Measurements from ENCODE around the gene TUBA3E. TPM values are rescaled to one million over a fixed set of nuclear protein-coding genes. Genes with fewer than 3 reads are reported as not detected.

Gene TUBA3E
- total and polyA plus RNA-seq, 9 of the 15 experiments (the other 6 are each of a cell fraction or from before 2014, with no cell fraction given), result 0.09 to 0.30 (median 0.13) TPM; not detected in 3

- H3K4me3 ChIP-seq, result peak overlapping the region; percentile 100
- H3K9me3 ChIP-seq (replicated peaks; ENCODE audit: control insufficient read depth, insufficient read depth, low read depth, low read length), result no peaks in the 10 kb centered on the region
- H3K27ac ChIP-seq (ENCODE audit: extremely low read depth, low read depth, low read length), result peak overlapping the region; percentile 75; the same call in 1 of the 3 replicates
- peaks cover 59% of the 10 kb centered on the region for H3K79me2 ChIP-seq (ENCODE audit: control insufficient read depth, insufficient read depth, low read length)
- H3K27me3 ChIP-seq (ENCODE audit: control insufficient read depth in 2 of 2, insufficient read depth in 2 of 2, low read length in 2 of 2), result no peaks in the 10 kb centered on the region
- no peaks in the 10 kb centered on the region for H3K9me1 ChIP-seq (ENCODE audit: control insufficient read depth, insufficient read depth, low read length)
- H3K36me3 ChIP-seq (ENCODE audit: control insufficient read depth, insufficient read depth, low read length), result peaks cover 30% of the 10 kb centered on the region; the same call in 2 of the 3 replicates
- WGBS (ENCODE audit: insufficient coverage, low coverage, missing lambda C conversion rate), result 63% methylated on average over 18 of the region's 26 CpGs
- H3K9ac ChIP-seq (ENCODE audit: insufficient read depth in 1 of 2, low read depth in 2 of 2, low read length in 2 of 2), result peak overlapping the region; percentile 84 to 98
- intact Hi-C loops (cut with micrococcal nuclease) (loop anchor here (5.0 to 10.0 kb wide), 2 partner anchors 159 to 1301 kb away; partner anchors contain the start of gene IMP4), in situ Hi-C loops (cut with MboI) (loop anchor here (5.0 kb wide), 1 partner anchor 154 kb away; no protein-coding TSS in a partner anchor)
- ChIA-PET CTCF (ENCODE audit: low intra/inter-chr PET ratio) (no interaction called here), POLR2A (no interaction called here)
- no peak overlapping the region for H2AFZ ChIP-seq (ENCODE audit: low read depth, low read length)
- peak overlapping the region; percentile 86 for H3K4me2 ChIP-seq (ENCODE audit: insufficient read depth, low read length)
- BruUV-seq (replicated peaks), result TSS peak; percentile 45
- FAIRE-seq, result no peak
- peaks cover 7 to 45% of the 10 kb centered on the region in 2 experiments; a peak in 4 of 5 replicates for H3K4me1 ChIP-seq (replicated peaks in 1 of 2; ENCODE audit: control insufficient read depth in 2 of 2, insufficient read depth in 2 of 2, low read length in 2 of 2)
- ATAC-seq, result no peak
- H4K20me1 ChIP-seq (replicated peaks; ENCODE audit: control insufficient read depth, insufficient read depth, low read length), result no peaks in the 10 kb centered on the region; the same call in 1 of the 2 replicates
- peak in 1 of 4 experiments; percentile 44 for DNase-seq (ENCODE audit: extremely low read depth in 1 of 4, low spot score in 3 of 4)
- TF ChIP-seq MXD1 (CRISPR knock-in tag; IDR thresholded peaks at IDR 0.05; ENCODE audit: borderline replicate concordance, poor library complexity, severe bottlenecking), result no peak
- TF ChIP-seq POLR2G (IDR thresholded peaks at IDR 0.05; ENCODE audit: low read depth, low read length), result 0 out of 2 replicates have a peak, but pooled peaks have one; percentile 4
- TF ChIP-seq ZNF239 (CRISPR knock-in tag; IDR thresholded peaks at IDR 0.05), result no peak
- peak; percentile 85 for TF ChIP-seq RFX1 (IDR thresholded peaks at IDR 0.05)
- no peak for TF ChIP-seq BHLHE40 (IDR thresholded peaks at IDR 0.05; ENCODE audit: low read length)
- no peak for TF ChIP-seq CREBBP (IDR thresholded peaks at IDR 0.05; ENCODE audit: low read depth, low read length)
- TF ChIP-seq ARID4B (CRISPR knock-in tag; IDR thresholded peaks at IDR 0.05), result no peak
- 0 out of 2 replicates have a peak, but pooled peaks have one; percentile 43 for TF ChIP-seq RBFOX2 (IDR thresholded peaks at IDR 0.05; ENCODE audit: low read depth, low read length)
- TF ChIP-seq, protein P1, sequence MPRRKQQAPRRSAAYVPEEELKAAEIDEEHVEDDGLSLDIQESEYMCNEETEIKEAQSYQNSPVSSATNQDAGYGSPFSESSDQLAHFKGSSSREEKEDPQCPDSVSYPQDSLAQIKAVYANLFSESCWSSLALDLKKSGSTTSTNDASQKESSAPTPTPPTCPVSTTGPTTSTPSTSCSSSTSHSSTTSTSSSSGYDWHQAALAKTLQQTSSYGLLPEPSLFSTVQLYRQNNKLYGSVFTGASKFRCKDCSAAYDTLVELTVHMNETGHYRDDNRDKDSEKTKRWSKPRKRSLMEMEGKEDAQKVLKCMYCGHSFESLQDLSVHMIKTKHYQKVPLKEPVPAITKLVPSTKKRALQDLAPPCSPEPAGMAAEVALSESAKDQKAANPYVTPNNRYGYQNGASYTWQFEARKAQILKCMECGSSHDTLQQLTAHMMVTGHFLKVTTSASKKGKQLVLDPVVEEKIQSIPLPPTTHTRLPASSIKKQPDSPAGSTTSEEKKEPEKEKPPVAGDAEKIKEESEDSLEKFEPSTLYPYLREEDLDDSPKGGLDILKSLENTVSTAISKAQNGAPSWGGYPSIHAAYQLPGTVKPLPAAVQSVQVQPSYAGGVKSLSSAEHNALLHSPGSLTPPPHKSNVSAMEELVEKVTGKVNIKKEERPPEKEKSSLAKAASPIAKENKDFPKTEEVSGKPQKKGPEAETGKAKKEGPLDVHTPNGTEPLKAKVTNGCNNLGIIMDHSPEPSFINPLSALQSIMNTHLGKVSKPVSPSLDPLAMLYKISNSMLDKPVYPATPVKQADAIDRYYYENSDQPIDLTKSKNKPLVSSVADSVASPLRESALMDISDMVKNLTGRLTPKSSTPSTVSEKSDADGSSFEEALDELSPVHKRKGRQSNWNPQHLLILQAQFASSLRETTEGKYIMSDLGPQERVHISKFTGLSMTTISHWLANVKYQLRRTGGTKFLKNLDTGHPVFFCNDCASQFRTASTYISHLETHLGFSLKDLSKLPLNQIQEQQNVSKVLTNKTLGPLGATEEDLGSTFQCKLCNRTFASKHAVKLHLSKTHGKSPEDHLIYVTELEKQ (CRISPR knock-in tag; IDR thresholded peaks at IDR 0.05), result no peak
- no peak for TF ChIP-seq U2AF2 (optimal IDR thresholded peaks at IDR 0.05; ENCODE audit: low read depth, low read length)
- TF ChIP-seq CBX1 (IDR thresholded peaks at IDR 0.05; ENCODE audit: low read depth), result no peak
- 0 out of 2 replicates have a peak, but pooled peaks have one; percentile 26 for TF ChIP-seq CBFB (CRISPR knock-in tag; IDR thresholded peaks at IDR 0.05)
These were observed 14.5 kb downstream of the TUBA3E start for GRCh38 chr2:130183512-130184373.

Measured in K562 (cell line).